ENCODE measurements around the gene EYS.
A peak's percentile ranks its signal among the peaks of the same experiment; 100 is the strongest.

The EYS gene

GRCh38 chr6:64483956-64484499 is 1223.0 kb downstream of the EYS start:
- no peak for TF ChIP-seq CTCF (IDR thresholded peaks at IDR 0.05)

GRCh38 chr6:64482631-64483030 is 1224.4 kb downstream of the EYS start:
- TF ChIP-seq CTCF (IDR thresholded peaks at IDR 0.05), result no peak

- no peak for TF ChIP-seq CTCF (IDR thresholded peaks at IDR 0.05)
Observed at GRCh38 chr6:64479134-64479533, 1227.9 kb downstream of the EYS start.

GRCh38 chr6:64477391-64477790 is 1229.6 kb downstream of the EYS start:
- TF ChIP-seq CTCF (IDR thresholded peaks at IDR 0.05), result no peak

GRCh38 chr6:64476935-64477334 is 1230.1 kb downstream of the EYS start:
- no peak for TF ChIP-seq CTCF (IDR thresholded peaks at IDR 0.05)

- peak; percentile 45; the same call in 1 of the 2 replicates for TF ChIP-seq CTCF (IDR thresholded peaks at IDR 0.05)
Observed at GRCh38 chr6:64469405-64469804, 1237.6 kb downstream of the EYS start.

GRCh38 chr6:64467656-64468055 is 1239.4 kb downstream of the EYS start:
- no peak for TF ChIP-seq CTCF (IDR thresholded peaks at IDR 0.05)

- no peak for TF ChIP-seq CTCF (IDR thresholded peaks at IDR 0.05)
Observed at GRCh38 chr6:64459411-64459944, 1247.5 kb downstream of the EYS start.

Data from LNCAP (cell line).